Coronary artery (tissue), 2 donors: ENCODE results near the gene NDUFV1.
"Not testable (repeated sequence)": the region's sequence is repeated elsewhere in the genome, so short reads cannot be mapped to it uniquely, and the experiment has no call there.

Experiments
- DNase-seq: peaks from one replicate; pipeline ENCODE4 v3.0.0-alpha.2; 2017; ENCODE audit warnings: low spot score
- H3K27ac ChIP-seq, 2 donors: fragments of 200-600 bp; sonication (generic); one replicate each; pipeline ENCODE4 v1.5.1; 2016 to 2019
- H3K4me3 ChIP-seq: fragments of 200-600 bp; sonication (generic); 2 replicates; pipeline ENCODE4 v1.5.1; 2016; ENCODE audit warnings: mild to moderate bottlenecking, moderate library complexity
- TF ChIP-seq, protein P1 (sequence below): fragments of 200-600 bp; sonication (generic); IDR thresholded peaks from one replicate; pipeline ENCODE4 v1.5.1; 2019; ENCODE audit warnings: antibody characterized with exemption

NDUFV1 gene

DNA sequence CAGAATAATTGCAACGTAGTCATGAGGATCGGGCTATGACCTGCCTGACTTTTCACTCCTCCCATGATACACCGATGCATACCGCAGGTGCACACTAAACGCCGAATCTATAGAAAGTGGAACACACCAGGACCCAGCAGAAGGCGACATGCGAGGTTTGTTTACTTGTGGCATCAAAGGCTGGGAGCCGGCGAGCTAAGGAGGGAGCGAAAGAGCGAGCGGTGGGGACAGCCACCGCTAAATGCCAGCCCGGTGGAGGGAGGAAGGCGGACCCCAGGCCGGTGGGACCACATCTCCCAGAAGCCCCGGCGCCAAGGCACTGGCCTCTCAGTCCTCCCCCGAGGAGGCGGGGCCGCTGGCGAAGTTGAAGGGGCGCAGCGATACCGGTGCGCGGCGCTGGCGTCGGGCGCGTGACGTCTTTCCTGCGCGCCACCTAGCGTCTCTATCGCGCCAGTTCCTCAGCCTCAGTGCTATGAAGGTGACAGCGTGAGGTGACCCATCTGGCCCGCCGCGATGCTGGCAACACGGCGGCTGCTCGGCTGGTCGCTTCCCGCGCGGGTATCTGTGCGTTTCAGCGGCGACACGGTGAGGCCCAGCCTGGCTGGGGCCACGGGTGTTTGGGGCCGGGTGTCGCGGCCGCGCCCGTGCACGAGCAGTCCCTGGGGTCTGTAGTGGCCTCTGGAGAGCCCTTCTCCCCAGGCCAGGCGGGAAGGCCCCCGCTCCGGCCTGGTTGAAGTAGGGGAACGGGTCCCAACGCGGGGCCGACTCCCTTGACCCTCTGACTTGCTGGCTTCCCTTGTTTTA, at the start of gene NDUFV1:
Gene NDUFV1, plus strand, starts transcription at position 445 of the 804 bp plus-strand sequence. Its CDS starts 69 bp downstream, at position 514.
- Histone ChIP-seq H3K4me3 (peak within 1 kb of the TSS; percentile 97), H3K27ac (peak within 1 kb of the TSS; percentile 85)
- DNase-seq: peak; percentile 96
- TF ChIP-seq, protein P1, sequence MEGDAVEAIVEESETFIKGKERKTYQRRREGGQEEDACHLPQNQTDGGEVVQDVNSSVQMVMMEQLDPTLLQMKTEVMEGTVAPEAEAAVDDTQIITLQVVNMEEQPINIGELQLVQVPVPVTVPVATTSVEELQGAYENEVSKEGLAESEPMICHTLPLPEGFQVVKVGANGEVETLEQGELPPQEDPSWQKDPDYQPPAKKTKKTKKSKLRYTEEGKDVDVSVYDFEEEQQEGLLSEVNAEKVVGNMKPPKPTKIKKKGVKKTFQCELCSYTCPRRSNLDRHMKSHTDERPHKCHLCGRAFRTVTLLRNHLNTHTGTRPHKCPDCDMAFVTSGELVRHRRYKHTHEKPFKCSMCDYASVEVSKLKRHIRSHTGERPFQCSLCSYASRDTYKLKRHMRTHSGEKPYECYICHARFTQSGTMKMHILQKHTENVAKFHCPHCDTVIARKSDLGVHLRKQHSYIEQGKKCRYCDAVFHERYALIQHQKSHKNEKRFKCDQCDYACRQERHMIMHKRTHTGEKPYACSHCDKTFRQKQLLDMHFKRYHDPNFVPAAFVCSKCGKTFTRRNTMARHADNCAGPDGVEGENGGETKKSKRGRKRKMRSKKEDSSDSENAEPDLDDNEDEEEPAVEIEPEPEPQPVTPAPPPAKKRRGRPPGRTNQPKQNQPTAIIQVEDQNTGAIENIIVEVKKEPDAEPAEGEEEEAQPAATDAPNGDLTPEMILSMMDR: peak; percentile 34

DNA sequence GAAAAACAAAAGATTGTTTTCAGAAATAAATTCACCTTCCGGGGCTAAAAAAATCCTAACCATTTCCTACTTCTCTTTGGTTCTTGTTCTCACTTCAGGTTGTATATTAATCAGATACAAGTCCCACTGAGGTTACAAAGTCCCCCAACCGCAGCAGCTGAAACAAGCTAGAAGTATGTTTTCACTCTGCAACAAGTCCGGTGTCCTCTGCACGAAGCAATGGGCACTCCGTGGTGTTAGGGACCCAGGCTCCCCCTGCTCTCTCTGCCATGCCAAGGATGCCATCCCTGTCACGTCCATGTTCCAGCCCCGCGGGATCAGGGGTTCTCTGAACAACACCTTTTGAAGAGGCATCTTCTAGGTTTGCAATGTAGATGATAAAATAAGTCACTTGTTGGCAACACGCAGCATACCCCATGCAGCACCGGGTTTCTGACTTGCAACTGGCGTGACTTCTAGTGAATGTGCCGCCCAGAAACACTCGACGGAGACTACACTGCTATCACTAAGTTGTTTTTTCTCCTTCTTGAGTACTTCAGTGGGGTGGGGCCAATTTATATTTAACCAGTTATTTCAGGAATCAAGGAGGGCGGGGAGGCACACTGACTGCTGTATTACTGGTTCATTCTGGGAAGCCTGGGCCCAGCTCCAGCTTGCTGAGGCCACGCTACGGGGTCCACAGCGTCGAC, 48.5 kb upstream of the NDUFV1 start:
- no peak for DNase-seq
- Histone ChIP-seq H3K4me3 (peak overlapping the region; percentile 54), H3K27ac (peak overlapping the region; percentile 55 to 74)
- TF ChIP-seq, protein P1: no peak

DNA sequence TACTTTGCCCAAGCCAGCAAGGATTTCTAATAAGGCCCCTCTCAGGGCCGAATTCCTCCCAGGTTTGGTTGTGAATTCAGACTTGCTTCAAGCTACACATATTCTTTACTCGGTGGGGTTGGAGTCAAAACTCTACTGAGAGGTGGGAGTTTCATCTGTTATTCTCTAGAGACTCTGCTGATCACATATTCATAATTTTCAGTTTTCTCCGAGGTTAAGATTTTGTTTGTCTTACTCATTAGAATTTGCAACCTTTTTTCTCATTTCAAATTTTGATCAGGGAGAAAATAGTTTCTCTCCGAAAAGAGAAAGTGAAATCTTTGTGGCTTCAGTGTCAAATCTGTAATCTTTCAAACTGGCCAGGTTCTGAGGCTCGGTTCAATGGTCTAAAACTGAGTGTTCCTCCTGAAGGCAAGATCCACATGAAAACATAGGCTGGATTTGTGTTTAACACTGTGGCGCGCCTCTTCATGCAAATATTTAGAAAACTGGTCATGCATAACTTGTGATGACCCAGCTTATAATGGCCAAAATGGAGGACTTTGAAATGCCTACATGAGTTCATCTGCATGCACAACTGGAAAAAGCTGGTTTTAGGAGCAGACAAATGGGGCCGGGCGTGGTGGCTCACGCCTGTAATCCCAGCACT, 44.6 kb upstream of the NDUFV1 start:
- TF ChIP-seq, protein P1: no peak
- no peak for DNase-seq
- no peak overlapping the region for H3K27ac ChIP-seq
- H3K4me3 ChIP-seq: no peak overlapping the region

DNA sequence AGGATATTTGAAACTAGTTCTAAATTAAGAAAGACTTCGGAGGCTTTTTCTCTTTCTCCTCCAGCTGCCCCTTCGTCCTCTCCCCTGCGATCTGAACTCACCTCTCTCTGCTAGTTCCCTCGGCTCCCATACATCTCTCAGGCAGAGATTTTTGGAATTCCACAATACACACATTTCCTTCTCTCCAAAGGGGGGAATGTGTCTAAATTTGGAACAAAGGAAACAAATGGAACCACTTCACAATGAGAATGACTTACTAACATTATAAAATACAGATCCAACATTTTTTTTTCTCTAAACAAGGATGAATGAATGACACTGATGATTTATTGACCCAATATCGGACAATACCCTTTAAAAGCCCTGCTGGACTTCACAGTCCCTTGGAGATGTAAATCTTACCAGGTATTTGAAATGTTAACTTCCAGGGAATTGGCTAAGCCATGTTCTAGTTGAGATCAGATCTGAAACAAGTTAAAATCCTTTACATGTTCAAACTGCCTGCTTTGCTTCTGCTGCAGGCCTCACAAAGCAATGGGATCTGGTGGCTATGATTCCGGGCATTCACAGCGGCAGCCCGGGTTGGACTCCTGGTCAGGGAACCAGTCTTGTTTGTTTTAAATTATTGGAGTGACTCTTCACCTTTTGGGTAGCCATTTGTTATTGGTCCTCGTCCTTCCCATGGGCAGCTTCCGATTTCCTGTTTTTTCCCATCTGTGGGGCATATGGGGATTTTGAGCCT, 43.6 kb upstream of the NDUFV1 start:
- TF ChIP-seq, protein P1: no peak
- peak overlapping the region; percentile 32 to 37 for H3K27ac ChIP-seq
- DNase-seq: no peak
- H3K4me3 ChIP-seq: no peak overlapping the region

DNA sequence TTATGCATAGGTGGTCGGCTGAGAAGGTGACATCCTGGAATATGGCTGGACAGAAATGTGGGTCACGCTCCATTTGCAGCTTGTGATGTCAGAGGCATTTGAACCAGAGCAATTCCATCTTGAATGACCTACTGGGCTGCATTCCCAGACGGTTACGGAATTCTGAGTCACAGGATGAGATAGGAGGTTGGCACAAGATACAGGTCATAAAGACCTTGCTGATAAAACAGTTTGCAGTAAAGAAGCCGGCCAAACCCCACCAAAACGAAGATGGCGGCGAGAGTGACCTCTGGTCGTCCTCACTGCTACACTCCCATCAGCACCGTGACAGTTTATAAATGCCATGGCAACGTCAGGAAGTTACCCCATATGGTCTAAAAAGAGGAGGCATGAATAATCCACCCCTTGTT, 43.0 kb upstream of the NDUFV1 start:
- peak overlapping the region; percentile 32 to 37 for H3K27ac ChIP-seq
- not testable (repeated sequence) for DNase-seq, H3K4me3 ChIP-seq

DNA sequence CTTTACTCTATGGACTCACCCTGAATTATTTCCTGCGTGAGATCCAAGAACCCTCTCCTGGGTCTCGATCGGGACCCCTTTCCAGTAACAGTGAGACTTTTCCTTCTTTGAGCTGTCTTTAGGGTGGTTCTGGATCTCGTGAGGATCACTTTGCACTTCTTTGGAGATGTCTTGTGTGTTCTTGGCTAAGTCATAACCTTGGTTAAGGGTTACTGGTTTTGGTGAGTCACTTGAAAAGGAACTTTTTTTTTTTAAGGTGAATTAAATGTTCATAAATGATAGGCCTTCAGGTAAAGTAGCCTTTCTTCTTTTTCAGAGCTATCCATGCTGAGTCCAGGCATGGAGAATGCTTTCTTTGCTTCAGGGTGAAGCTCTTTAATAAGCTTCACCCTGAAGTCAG, 42.5 kb upstream of the NDUFV1 start:
- Histone ChIP-seq H3K27ac (no peak overlapping the region), H3K4me3 (no peak overlapping the region)
- DNase-seq: no peak
- TF ChIP-seq, protein P1: no peak

DNA sequence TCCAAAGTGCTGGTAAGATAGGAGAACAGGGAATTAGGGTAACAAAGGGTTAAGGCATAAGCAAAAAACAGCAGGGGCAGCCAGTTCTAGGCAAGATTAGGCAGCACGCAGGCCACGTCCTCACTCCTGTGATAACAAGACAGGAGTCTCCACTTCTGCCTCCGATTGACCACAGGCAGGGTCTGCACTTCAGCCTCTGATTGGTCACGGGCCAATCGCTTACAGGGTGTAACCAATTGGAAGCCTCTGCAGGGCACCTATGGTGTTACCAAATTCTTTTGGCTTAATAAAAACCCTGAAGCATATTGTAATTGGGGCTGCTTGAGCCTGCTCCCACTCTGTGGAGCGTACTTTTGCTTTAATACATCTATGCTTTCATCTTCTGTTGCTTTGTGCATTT, 35.3 kb upstream of the NDUFV1 start:
- TF ChIP-seq, protein P1: no peak
- DNase-seq: no peak
- Histone ChIP-seq H3K4me3 (no peak overlapping the region), H3K27ac (no peak overlapping the region)
